Endothelial cell (in vitro differentiated cells): ENCODE measurements around the gene CNTNAP5. TPM values are rescaled to one million over a fixed set of nuclear protein-coding genes. Genes with fewer than 3 reads are reported as not detected.

Source experiments
- DNase-seq: peaks from one replicate; pipeline ENCODE4 v3.0.0; 2021; ENCODE audit warnings: low spot score
- H3K27ac Mint-ChIP-seq: one replicate; pipeline ENCODE4 v1.8.0; 2021; ENCODE audit warnings: mixed read lengths, inconsistent platforms; ENCODE audit not compliant: unreplicated experiment
- H3K27me3 Mint-ChIP-seq: one replicate; pipeline ENCODE4 v1.8.0; 2021; ENCODE audit warnings: mild to moderate bottlenecking, moderate library complexity, mixed read lengths, inconsistent platforms; ENCODE audit not compliant: unreplicated experiment
- H3K36me3 Mint-ChIP-seq: one replicate; pipeline ENCODE4 v1.8.0; 2021; ENCODE audit warnings: mild to moderate bottlenecking, low read depth, mixed read lengths, inconsistent platforms; ENCODE audit not compliant: unreplicated experiment
- H3K4me1 Mint-ChIP-seq: one replicate; pipeline ENCODE4 v1.8.0; 2021; ENCODE audit warnings: mild to moderate bottlenecking, mixed read lengths, inconsistent platforms; ENCODE audit not compliant: unreplicated experiment
- H3K4me3 Mint-ChIP-seq: one replicate; pipeline ENCODE4 v1.8.0; 2021; ENCODE audit warnings: mild to moderate bottlenecking, mixed read lengths, inconsistent platforms; ENCODE audit not compliant: unreplicated experiment
- H3K9me3 Mint-ChIP-seq: one replicate; pipeline ENCODE4 v1.8.0; 2021; ENCODE audit warnings: mixed read lengths, inconsistent platforms; ENCODE audit not compliant: unreplicated experiment
- CTCF ChIP-seq: fragments of 200-600 bp; sonication (generic); IDR thresholded peaks from one replicate; pipeline ENCODE4 v1.5.0; 2021; ENCODE audit warnings: antibody characterized with exemption; ENCODE audit not compliant: unreplicated experiment
- long read RNA-seq: library from polyadenylated mRNA; unstranded; transcript quantifications from one replicate; pipeline ENCODE4 v2.0.0, GENCODE V29; 2020; ENCODE audit not compliant: unreplicated experiment
- total RNA-seq: library from RNA; stranded (reverse); fragmentation: NEBNext Ultra II Directional; extraction: Animal tissue kit (Norgen Biotek cat#: 25700); gene quantifications from one replicate; pipeline ENCODE4 v1.2.1, GENCODE V29; 2021; ENCODE audit not compliant: unreplicated experiment

CNTNAP5 gene
- total RNA-seq: 5.0 TPM
- long read RNA-seq, partial matches to known transcripts: 0 of 1 reads
- long read RNA-seq, other reads (novel, unspliced or antisense): 1 of 1 reads

- Mint-ChIP-seq H3K9me3 (no peaks in the 10 kb centered on the region), H3K4me1 (peaks cover 22% of the 10 kb centered on the region), H3K36me3 (no peaks in the 10 kb centered on the region), H3K27ac (no peak within 1 kb of the TSS), H3K27me3 (no peaks in the 10 kb centered on the region), H3K4me3 (peak within 1 kb of the TSS; percentile 92)
- peak; percentile 89 for DNase-seq
- no peak for TF ChIP-seq CTCF
These were observed at the start of gene CNTNAP5 for GRCh38 chr2:124025171-124025580. Gene CNTNAP5 (plus strand): TSS chr2:124025287. CDS start chr2:124025651, 364 bp downstream.

- Mint-ChIP-seq H3K36me3 (peaks cover under 1% of the 10 kb centered on the region), H3K4me3 (no peak overlapping the region), H3K4me1 (no peaks in the 10 kb centered on the region), H3K9me3 (peaks cover 6% of the 10 kb centered on the region), H3K27me3 (no peaks in the 10 kb centered on the region), H3K27ac (no peak overlapping the region)
- no peak for DNase-seq
- TF ChIP-seq CTCF: no peak
These were observed 48.9 kb upstream of the CNTNAP5 start for GRCh38 chr2:123976054-123976648.

- no peaks in the 10 kb centered on the region for H3K36me3 Mint-ChIP-seq
- H3K4me3 Mint-ChIP-seq: no peak overlapping the region
- H3K27me3 Mint-ChIP-seq: no peaks in the 10 kb centered on the region
- no peak overlapping the region for H3K27ac Mint-ChIP-seq
- H3K4me1 Mint-ChIP-seq: no peaks in the 10 kb centered on the region
- peak; percentile 80 for TF ChIP-seq CTCF
- peak; percentile 63 for DNase-seq
- H3K9me3 Mint-ChIP-seq: no peaks in the 10 kb centered on the region
These were observed 31.3 kb upstream of the CNTNAP5 start for GRCh38 chr2:123993728-123994323.

GRCh38 chr2:123999681-124000080 lies 25.4 kb upstream of the CNTNAP5 start:
- H3K9me3 Mint-ChIP-seq: no peaks in the 10 kb centered on the region
- H3K27ac Mint-ChIP-seq: no peak overlapping the region
- no peaks in the 10 kb centered on the region for H3K4me1 Mint-ChIP-seq
- no peaks in the 10 kb centered on the region for H3K36me3 Mint-ChIP-seq
- H3K27me3 Mint-ChIP-seq: no peaks in the 10 kb centered on the region
- no peak overlapping the region for H3K4me3 Mint-ChIP-seq
- DNase-seq: no peak
- TF ChIP-seq CTCF: no peak
